Measurements from ENCODE around the gene TFF2.

TFF2 gene

DNA sequence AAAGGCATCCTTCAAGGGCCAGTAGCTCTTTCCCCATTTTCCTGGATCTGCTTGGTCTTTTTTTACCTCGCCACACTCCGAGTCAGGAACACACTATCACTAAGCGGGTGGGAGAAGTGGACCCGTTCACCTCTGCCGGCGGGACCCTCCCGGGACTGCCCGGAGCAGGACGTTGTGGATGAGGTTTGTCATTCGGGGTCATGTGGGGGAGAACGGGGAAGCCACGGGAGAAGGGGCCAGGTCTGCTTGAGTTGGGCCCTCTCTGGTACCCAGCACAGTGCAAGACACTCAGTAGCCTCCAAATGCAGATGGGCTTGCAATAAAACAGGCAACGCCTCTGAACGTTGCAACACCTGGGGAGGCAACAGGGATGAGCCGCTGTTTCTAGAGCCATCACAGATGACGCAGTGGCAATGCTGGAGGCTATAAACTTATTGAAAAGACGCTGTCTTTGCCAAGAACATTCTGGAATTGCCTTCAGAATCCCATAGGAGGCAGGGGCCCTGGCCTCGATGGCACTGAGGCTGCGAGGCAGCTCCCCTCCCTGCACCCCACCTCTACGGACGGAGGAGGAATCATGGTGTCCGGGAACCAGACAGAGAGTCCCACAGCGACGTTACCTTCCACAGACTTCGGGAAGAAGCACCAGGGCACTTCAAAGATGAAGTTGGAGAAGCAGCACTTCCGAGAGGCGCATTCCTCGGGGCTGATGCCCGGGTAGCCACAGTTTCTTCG is 3.8 kb downstream of the TFF2 start:
- no peak for DNase-seq (ENCODE audit: low read depth in 2 of 2)

DNA sequence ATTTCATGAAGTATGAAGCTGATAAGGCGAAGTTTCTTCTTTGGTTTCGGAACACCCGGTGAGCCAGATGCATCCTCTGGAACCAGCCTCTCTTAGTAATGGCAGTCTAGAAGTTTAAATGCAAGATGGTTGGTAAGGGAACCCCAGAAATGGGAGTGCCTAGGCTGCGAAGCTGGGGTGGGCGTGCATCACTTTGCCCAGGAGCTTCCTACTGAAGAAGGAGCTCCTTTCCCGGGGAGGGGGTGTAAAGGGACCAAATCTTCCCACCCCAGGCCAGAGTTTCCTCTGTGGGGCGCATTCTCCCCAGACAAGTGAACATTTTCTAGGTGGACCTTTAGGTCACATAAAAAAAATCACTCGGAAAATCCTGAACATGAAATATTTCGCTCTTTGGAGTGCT is 4.4 kb downstream of the TFF2 start:
- no peak for DNase-seq (ENCODE audit: low read depth in 2 of 2)

DNA sequence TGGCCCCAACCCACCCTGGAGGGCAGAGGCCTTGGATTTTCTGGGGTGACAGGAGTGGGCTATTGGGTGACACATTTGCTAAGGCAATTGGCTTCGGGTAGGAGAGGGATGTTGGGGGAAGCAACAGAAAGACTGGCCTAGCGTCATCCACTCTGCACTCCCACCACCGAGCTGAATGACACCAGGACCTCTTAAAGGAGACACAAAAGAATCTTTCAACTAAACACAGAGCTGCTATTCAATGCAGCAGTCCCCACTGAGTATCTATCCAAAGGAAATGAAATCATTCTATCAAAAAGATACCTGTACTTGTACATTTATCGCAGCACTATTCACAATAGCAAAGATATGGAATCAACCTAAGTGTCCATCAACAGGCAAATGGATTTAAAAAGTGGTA is 6.2 kb downstream of the TFF2 start:
- DNase-seq (ENCODE audit: low read depth in 2 of 2) = no peak

DNA sequence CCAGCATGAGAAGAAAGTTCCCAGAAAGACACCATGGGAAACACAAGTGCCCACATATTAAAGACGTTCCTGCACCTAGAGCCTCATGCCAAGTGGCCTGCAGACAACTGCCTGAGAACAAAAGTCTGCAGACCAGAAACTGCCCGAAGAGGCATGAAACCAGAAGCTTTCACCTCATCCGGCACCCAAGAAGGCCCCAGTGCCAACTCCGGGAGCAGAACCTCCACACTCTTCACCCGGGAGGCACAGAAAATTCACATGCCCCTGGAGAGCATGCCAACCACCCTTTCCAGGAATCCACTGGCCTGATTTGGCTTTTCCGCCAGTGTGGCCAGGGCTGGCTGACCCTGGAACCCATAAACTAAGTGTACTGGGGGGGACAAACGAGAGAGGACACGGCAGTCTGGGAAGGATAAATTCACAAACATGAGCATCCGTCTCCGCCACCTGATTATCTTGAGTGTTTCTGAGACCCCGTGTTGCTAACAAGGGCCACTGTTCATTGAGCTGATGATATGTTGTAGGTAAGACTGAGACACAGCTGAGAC is 6.8 kb downstream of the TFF2 start:
- DNase-seq (ENCODE audit: low read depth in 2 of 2) = no peak

DNA sequence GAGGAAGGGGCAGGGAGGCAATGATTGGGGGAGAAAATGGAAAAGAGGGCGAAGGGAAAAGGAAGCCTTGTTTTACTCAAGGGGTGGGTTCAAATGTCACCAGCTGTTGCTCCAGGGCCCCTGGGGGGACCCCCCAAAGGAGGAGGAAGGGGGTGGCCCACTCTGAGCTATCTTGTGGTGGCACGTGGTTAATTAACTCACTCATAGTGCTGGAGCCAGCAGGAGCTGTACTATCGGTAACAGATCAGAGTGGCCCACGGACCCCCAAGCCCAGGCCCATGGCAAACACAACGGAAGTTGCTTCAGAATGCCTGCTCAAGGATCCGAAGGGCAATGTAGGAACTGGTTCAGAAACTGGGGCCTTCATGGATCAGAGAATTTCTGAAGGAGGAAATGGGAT is 7.2 kb downstream of the TFF2 start:
- DNase-seq (ENCODE audit: low read depth in 2 of 2) = no peak

DNA sequence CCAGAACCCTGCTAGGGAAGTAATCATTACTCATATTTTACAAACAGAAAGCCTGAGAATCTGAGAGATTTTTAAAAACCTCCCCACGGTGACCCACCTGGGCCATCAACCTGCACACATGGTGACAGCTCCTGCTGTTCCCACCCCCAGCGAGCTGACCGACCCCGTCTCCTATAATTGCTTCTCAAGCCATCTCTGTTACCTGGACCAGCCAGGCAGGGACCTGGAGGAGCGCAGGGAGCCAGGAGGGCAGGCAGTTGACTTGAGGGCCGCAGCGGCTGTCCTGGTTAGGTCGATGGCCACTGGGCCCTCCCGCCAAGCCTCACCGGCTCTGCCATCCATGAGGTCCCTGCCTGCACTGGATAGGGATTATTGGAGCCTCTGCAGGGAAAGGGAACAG is 7.7 kb downstream of the TFF2 start:
- no peak for DNase-seq (ENCODE audit: low read depth in 2 of 2)

DNA sequence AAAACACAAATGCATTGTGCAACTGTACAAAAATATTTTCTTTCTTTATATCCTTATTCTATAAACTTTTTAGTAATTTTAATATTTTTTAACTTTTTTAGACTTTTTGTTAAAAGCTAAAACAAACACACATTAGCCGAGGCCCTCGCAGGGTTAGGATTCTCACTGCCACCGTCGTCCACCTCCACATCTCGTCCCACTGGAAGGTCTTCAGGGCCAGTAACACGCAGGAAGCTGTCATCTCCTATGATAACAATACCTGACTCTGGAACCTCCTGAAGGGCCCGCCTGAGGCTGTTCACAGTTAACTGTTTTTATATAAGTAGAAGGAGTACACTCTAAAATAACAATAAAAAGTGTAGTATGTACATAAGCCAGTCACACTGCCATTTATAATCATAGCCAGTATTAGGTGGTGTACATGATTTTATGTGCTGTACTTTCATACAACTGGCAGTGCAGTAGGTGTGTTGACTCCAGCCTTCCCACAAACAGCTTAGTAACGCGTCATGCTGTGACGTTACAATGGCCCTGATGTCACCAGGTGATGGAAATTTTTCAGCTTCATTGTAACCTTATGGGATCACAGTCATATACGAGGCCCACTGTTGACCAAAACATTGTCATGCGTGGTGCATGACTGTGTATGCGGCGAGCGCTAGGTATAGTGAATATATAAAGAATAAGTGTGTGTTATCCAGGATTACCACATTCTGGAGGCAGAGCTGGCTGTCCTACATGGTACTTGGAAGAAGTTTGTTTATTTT is 8.8 kb downstream of the TFF2 start:
- DNase-seq (ENCODE audit: low read depth in 2 of 2) = no peak

DNA sequence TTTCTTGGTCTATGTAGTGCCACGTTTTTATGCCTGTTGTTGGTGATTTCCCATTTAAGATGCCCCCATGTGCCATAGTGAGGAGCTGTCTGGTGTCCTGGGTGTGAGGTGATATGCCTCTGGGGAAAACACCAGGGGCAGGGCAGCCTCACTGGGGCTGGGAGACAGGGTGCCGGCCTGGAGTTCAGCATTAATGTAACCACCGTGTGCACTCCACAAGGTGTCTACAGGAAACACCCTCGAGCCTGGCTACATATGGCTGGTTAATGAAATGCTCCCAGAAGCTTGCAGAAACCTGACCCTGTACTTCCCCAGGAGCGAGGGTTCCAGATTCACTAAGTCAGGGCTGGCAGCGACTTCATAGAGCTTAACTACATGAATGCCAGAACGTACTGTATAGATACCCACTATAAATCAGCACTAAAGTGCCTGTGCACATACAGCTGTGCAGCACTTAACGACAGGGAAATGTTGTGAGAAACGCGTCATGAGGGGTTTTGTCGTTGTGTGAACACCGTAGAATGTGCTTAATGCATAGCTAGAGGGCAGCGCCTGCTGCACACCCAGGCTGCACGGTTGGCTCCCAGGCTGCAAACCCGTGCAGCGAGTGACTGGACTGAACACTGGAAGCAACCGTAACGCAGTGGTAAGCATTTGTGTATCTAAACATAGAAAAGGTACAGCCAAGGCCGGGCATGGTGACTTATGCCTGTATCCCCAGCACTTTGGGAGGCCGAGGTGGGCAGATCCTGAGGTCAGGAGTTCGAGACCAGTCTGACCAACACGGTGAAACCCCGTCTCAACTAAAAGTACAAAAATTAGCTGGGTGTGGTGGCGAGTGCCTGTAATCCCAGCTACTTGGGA is 10.4 kb downstream of the TFF2 start:
- DNase-seq (ENCODE audit: low read depth in 2 of 2) = no peak

DNA sequence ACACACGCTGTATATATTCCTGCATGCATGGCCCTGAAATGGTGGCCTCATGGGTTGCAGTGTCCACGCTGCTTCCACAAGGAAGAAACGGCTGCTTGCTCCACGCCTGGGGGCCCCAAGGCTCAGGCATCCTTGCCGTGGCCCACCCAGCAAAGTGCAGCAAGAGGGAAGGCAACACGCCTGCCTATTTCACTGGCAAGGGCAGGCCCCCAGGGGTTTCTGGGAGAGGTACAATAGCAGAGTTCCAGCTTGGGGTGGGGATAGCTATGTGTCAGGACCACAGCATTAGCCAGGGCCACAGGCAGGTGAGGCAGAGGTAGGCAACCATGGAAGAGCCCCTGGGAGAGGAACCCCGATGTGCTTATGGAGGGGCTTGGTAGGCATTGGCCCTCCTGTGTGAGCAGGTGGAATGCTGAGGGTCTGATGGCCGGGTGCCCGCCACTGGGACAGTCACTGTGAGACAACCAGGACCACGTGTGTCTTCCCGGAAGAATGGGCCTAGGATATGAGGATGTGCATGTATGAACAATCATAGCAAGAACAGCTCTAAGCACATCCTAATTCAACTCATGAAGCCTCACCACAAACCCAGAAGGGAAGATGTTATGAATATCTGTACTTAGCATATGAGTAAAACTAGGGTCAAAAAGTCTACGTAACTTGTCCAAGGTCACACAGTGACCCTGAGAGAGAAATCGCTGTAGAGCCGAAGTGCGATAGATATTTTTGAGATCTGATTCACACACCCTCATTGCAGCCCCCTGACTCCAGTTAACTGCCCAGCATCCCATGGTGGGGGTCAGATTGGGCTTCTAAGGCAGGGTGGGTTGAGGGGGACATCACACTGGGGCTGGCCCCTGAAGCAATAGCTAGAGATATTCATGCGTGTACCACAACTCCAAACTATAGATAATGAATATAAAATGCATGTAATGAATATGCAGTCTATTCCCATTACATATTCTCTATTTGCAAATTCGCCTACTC is 11.8 kb downstream of the TFF2 start:
- DNase-seq (ENCODE audit: low read depth in 2 of 2) = no peak

DNA sequence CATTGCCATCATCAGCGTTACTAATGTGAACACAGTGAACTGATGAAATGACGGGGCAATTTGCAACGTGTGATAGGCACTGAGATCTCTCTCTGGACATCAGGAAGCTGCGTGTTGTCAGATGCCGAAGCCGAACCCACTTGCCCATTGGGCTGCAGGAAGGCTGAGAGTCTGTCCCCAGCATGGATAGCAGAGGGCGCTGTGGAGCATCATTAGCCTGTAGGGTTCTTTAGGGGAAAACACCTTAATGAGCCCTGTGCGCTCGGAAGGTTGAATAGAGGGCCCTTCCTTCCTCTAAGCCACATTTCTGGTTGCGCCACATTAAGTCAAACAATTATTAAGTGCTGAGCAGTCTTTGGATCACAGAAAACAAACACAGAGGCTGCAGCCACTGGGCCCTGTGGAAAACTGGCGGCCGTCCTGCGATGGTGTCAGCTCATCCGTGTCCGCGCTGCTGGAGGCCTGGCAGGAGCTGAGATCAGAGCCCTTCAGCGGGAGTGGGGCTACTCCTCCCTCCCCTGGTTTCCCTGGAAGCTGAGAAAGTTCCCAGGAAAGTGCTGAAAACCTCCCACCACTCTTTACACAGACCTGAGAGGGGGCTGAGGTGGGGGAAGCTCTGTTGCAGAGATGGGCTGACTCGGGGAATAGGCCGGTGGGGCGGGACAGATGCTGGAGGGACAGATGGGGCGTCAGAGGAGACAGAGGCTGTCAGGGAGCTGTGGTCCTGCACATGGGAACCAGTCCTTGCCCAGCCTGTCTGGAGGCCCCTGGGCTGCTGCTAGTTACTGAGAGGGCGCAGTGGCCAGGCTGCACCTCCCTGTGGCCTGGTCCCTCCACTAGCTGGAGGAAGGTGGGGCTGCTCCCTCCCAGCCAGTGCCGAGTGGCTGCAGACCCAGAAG is 12.7 kb downstream of the TFF2 start:
- DNase-seq (ENCODE audit: low read depth in 2 of 2) = peak; percentile 42 to 74

DNA sequence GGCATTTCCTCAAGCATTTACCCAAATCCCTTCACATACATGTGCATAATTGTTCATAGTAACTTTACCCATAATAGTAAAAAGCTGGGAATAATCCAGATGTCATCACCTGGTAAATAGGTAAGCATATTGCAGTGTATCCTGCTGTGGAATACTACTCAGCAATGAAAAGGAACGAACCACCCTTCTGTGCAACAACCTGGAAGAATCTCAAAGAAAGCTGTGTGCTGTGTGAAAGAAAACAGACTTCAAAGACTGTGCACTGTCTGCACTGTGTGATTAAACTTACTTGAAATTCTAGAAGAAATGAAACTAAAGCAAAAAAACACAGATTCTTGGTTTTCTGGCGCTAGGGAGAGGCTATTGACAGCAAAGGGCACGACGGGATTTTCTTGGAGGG is 13.5 kb downstream of the TFF2 start:
- no peak for DNase-seq (ENCODE audit: low read depth in 2 of 2)

DNA sequence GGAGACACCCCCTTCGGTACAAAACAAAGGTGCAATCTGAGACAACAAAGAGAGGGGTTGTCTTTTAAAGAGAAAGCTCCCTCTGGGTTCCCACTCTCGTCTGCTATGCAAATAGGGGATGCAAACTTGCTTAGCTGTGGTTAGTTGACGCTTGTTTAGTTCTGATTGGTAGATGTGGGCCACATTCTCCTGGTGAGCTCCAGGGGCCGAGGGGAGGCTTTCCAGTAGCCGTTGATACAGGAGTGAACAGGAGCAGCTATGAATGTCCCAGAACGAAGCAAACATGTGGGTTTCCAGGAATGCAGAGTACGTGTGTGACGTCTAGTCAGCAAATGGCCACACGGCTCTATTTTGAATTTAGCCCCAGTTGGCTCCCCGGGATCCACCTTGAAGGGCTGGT is 14.7 kb downstream of the TFF2 start:
- no peak for DNase-seq (ENCODE audit: low read depth in 2 of 2)

DNA sequence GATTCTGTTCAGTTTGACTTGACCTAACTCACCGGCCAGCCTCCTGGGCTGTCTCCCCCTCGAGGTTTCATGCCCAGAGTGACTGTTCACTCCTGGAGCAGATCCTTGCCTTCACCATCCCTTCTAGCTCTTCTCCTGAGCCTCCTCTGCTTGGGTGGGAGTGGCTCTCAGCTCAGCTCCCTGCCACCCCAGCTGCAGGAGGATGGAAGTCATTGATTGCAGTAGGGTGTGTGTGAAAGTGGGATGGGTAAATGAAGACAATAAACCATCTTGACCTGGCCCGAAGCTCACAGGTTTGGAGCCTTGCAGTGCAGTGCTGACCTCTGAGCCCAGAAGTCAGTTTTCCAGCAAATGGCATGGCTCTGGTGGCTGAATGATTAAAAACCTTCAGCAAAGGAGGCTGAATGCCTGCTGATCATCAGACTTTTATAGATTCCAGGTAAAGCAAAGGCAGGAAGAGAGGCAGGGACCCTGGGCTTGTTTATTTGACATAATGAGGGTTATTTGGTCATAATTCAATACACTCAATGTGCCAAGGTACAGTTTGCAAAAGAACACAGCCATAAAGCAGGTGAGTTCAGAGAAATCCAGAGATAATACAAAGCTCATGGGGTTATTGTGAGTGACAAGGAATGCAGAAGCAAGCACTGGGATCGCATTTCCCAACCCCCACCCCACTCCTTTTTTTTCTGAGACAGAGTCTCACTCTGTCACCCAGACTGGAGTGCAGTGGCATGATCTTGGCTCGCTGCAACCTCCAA is 18.1 kb downstream of the TFF2 start:
- DNase-seq (ENCODE audit: low read depth in 2 of 2) = no peak

DNA sequence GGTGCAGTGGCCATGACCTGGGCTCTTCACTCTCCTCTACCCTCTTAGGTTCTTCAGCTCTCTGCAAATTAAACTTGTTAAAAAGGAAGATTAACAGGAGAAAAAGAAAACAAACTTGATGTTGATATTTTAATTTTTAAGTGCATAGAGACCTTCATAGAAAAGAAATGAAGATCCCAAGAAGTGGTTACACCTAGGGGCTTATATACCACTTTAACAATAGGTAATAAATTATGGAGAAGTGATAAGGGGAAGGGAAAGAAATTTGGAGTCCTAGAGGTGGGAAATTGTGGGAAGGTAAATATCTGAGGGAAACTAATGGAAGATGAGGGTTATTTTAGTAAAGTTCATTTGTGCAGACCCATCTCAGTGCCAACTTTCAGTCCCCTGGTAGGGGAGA is 19.1 kb downstream of the TFF2 start:
- DNase-seq (ENCODE audit: low read depth in 2 of 2) = no peak

DNA sequence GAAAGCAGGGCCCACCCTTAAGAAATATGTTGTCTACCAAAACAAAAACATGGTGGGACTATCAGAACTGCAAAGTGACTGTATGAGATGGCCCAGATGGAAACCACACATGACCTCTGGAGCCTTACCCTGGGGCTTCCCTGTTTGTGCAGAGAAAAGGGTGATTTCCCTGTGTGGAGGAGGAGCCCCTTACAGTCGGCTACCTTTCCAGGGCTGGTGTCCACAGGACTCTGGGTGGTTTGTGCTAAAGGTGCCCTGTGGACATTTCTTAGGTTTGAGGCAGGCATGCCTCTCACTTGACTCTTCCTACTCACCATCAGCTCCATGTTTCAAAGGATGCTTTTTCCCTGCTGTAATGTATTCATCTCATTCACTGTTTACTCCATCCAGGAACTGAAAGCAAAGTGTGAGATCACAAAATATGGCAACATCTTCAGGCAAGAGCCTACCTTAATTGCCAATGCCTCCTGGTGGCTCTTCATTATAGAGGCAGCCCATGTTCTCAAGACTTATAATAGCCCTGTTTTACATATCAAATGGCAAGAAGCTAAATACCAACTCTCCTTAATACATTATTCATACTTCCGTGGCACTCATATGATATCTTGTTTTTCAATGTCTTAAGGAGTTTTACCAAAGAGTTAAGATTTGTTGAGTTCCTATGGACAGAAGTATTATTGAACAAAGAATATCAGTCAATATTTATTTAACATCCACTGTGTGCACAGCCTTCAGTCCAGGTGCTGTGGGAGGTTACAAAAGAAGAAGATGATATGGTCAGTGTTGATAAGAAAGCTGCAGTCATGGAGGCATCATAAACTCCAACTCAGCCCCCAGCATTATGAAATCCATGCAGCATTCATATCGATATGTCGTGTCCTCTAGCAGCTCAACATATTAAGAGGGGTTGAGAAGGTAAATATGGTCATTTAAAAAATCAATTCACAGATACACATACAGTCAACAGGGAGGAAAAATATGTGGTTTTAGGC is 20.1 kb downstream of the TFF2 start:
- DNase-seq (ENCODE audit: low read depth in 2 of 2) = no peak

DNA sequence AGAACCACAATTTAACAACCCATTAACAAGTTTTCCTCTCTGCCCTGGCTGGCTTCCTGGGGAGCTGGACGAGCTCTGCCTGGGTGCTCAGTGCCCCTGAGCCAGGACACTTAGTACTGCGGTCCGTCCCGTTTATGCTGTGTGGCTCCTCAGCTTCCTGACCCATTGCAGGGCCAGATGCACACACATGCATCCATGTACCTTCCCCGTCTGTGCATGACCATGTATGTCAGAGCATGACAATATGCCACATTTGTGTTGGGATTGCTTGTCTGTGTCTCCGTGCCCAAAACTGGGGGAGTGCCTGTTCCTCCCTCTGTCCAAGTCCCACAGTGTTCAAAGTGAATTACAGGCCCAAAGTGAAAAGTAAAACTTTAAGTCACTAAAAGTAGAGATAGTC is 25.9 kb downstream of the TFF2 start:
- DNase-seq (ENCODE audit: low read depth in 2 of 2) = no peak

DNA sequence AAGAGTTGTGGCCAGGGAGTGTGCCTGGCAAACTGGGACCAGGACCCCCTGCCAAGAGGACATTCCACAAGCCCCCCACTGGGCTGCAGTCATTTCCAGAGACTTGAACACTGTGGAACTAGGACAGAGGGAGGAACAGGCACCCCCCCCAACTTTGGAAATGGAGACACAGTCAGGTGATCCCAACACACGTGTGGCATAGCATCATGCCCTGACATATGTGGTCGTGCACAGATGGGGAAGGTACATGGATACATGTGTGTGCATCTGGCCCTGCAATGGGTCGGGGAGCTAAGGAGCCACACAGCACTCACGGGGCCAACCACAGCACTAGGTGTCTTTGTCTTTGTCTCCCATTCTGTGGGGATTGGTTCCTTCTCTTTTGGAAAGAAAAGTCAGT is 28.9 kb downstream of the TFF2 start:
- DNase-seq (ENCODE audit: low read depth in 2 of 2) = no peak

DNA sequence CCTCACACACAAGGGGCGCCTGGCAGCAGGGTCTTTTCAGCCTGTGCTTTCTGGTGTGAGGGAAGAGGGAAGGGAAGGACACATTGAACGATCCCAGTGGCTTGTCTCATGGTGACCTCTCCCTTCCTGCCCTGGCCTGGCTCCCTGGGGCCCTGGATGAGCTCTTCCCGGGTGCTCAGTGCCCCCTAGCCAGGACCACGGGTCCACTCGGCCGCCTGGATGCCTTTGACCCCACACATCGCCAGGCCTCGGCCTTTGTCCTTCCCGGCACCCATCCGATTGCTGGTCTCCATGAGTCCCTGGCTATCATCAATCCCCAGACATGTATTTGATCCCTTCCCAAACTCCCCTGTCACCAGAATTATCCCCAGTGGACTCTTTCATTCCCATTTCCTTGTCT is 29.6 kb downstream of the TFF2 start:
- no peak for DNase-seq (ENCODE audit: low read depth in 2 of 2)

All from stimulated activated CD8-positive, alpha-beta memory T cell treated with anti-CD3 and anti-CD28 coated beads, Interleukin-2, amount 100 ng/mL, for 1 hour (primary cell).